GM12873 (cell line): ENCODE measurements around the gene NSUN2.

Experiments used
- TF ChIP-seq, protein P1 (sequence below): IDR thresholded peaks from 2 replicates; pipeline ENCODE4 v1.5.1; 2012; ENCODE audit warnings: low read depth, mild to moderate bottlenecking, moderate library complexity, low read length, control low read depth; ENCODE audit not compliant: insufficient read depth; ENCODE audit errors: missing control alignments

Gene NSUN2

DNA sequence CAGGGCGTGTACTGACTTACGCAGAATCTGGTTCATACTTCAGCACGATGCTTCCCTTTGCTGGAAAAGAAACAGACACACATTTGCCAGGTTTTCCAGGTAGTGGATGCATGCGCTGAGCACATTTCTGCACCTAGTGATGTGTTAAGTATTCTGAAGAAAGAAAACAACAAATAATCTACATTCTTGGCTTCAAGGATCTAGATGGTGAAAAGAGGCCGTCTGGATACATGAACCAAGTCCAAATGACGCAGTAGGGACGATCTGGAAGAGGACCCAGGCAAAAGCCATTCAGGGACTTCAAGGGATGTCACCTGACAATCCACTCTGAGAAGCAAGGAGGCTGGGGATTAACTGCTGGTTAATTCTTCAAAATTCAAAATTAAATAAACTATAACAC is 30.4 kb downstream of the NSUN2 start:
- TF ChIP-seq, protein P1, sequence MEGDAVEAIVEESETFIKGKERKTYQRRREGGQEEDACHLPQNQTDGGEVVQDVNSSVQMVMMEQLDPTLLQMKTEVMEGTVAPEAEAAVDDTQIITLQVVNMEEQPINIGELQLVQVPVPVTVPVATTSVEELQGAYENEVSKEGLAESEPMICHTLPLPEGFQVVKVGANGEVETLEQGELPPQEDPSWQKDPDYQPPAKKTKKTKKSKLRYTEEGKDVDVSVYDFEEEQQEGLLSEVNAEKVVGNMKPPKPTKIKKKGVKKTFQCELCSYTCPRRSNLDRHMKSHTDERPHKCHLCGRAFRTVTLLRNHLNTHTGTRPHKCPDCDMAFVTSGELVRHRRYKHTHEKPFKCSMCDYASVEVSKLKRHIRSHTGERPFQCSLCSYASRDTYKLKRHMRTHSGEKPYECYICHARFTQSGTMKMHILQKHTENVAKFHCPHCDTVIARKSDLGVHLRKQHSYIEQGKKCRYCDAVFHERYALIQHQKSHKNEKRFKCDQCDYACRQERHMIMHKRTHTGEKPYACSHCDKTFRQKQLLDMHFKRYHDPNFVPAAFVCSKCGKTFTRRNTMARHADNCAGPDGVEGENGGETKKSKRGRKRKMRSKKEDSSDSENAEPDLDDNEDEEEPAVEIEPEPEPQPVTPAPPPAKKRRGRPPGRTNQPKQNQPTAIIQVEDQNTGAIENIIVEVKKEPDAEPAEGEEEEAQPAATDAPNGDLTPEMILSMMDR, result no peak

GRCh38 chr5:6601816-6602215 is 31.0 kb downstream of the NSUN2 start:
- TF ChIP-seq, protein P1, result no peak

- TF ChIP-seq, protein P1, result no peak
Measured at GRCh38 chr5:6601271-6601670, 31.6 kb downstream of the NSUN2 start.

DNA sequence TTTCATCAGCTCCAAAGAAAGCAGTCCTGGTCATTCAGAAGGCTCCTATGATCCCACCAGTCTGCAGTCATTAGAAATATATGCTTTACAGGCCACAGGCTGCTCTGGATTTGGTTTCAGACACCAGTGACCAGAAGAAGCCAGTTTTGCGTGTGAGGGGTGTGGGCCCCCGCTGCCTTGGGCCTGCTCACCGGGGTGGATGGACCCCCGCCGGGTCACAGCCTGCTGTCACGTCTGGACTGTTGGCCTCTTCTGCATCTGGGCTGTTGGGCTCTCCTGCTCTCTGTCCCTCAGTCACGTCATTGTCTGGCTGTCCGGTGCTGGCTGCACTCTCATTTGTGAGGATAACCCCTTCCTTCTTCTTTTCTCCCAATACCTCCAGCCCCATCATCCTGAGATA is 33.1 kb downstream of the NSUN2 start:
- TF ChIP-seq, protein P1, result no peak

GRCh38 chr5:6598351-6598900 is 34.4 kb downstream of the NSUN2 start:
- TF ChIP-seq, protein P1, result no peak

- TF ChIP-seq, protein P1, result no peak
Measured at GRCh38 chr5:6597557-6597956, 35.3 kb downstream of the NSUN2 start.

GRCh38 chr5:6596388-6596787 is 36.5 kb downstream of the NSUN2 start:
- TF ChIP-seq, protein P1, result no peak
